GM18868 (cell line): Measurements from ENCODE around the gene PNMA6E.

Experiments
- ATAC-seq: cut with Tn5 transposase; IDR thresholded peaks from one replicate; pipeline ENCODE4 v1.9.1; 2021; ENCODE audit warnings: mild to moderate bottlenecking, moderate library complexity; ENCODE audit not compliant: unreplicated experiment

Gene PNMA6E

GRCh38 chrX:153401133-153401764 is at the start of gene PNMA6E:
Gene PNMA6E, minus strand, starts transcription at chrX:153401350. Its CDS starts 2,501 bp downstream, at chrX:153398849.
- ATAC-seq = no peak

- no peak for ATAC-seq
Measured at GRCh38 chrX:153450949-153451277, 49.8 kb upstream of the PNMA6E start.

GRCh38 chrX:153450114-153450948 is 49.2 kb upstream of the PNMA6E start:
- ATAC-seq = no peak

- ATAC-seq = no peak
Measured at GRCh38 chrX:153449368-153450113, 48.4 kb upstream of the PNMA6E start.

GRCh38 chrX:153448556-153449367 is 47.6 kb upstream of the PNMA6E start:
- no peak for ATAC-seq

GRCh38 chrX:153447581-153447960 is 46.4 kb upstream of the PNMA6E start:
- ATAC-seq = no peak

- ATAC-seq = no peak
Measured at GRCh38 chrX:153446950-153447580, 45.9 kb upstream of the PNMA6E start.

- no peak for ATAC-seq
Measured at GRCh38 chrX:153446636-153446936, 45.4 kb upstream of the PNMA6E start.

GRCh38 chrX:153445856-153446635 is 44.9 kb upstream of the PNMA6E start, which contains the start of gene TREX2:
Gene TREX2, minus strand, starts transcription at chrX:153446056. Its CDS starts 626 bp downstream, at chrX:153445430.
- ATAC-seq = no peak

- no peak for ATAC-seq
Measured at GRCh38 chrX:153445106-153445855, 44.1 kb upstream of the PNMA6E start.

- ATAC-seq = no peak
Measured at GRCh38 chrX:153444333-153445011, 43.3 kb upstream of the PNMA6E start.

GRCh38 chrX:153443476-153444332 is 42.6 kb upstream of the PNMA6E start:
- no peak for ATAC-seq

GRCh38 chrX:153442463-153442862 is 41.3 kb upstream of the PNMA6E start:
- no peak for ATAC-seq

GRCh38 chrX:153441981-153442380 is 40.8 kb upstream of the PNMA6E start:
- no peak for ATAC-seq

- ATAC-seq = no peak
Measured at GRCh38 chrX:153441296-153441695, 40.1 kb upstream of the PNMA6E start.

GRCh38 chrX:153440556-153441135 is 39.5 kb upstream of the PNMA6E start:
- no peak for ATAC-seq

- ATAC-seq = no peak
Measured at GRCh38 chrX:153439977-153440376, 38.8 kb upstream of the PNMA6E start.
